A549 treated with DMSO at 1 μM for 4 hours (cell line): Measurements from ENCODE around the gene IL9. TPM values are rescaled to one million over a fixed set of nuclear protein-coding genes. Genes with fewer than 3 reads are reported as not detected.

Source experiments
- total RNA-seq: library from RNA; stranded (reverse); fragments of 200-300 nt; extraction: Qiagen RNA extraction; gene quantifications from 5 replicates; pipeline ENCODE4 v1.2.3, GENCODE V29; 2022; ENCODE audit warnings: low read depth

IL9 gene
- total RNA-seq, result not detected in 5 replicates

GRCh38 chr5:135895474-135896006, at the start of gene IL9:
IL9 (minus strand) TSS chr5:135895841; CDS start chr5:135895816, 25 bp downstream.

Other genes with a start within 250 kb of the IL9 start
- 0.09 to 0.21 TPM (median 0.17 TPM) in 3 of 5 replicates, not detected in the others for gene SLC25A48, start 61.2 kb downstream of the IL9 start, total RNA-seq
- not detected in 5 replicates for gene LECT2, start 59.1 kb upstream of the IL9 start, total RNA-seq
- 1,489 to 2,280 TPM (median 1,868 TPM) in 5 replicates for gene TGFBI, start 133.1 kb upstream of the IL9 start, total RNA-seq
- gene SMAD5, start 237.0 kb upstream of the IL9 start, total RNA-seq, result 26.2 to 40.0 TPM (median 34.0 TPM) in 5 replicates